Mesenchymal stem cell (in vitro differentiated cells and primary cell): ENCODE results near the gene CAMK2D.
A peak's percentile ranks its signal among the peaks of the same experiment; 100 is the strongest.

Source experiments
- DNase-seq: peaks from one replicate; pipeline ENCODE4 v3.0.0-alpha.2; 2013
- H2AFZ ChIP-seq: one replicate; pipeline ENCODE4 v1.6.1; 2013; ENCODE audit warnings: low read depth, mild to moderate bottlenecking, control low read depth, inconsistent platforms, low read length, moderate library complexity
- H2AK5ac ChIP-seq: 2 replicates; pipeline ENCODE4 v1.6.1; 2013; ENCODE audit warnings: low read length, moderate library complexity, mild to moderate bottlenecking, inconsistent platforms; ENCODE audit not compliant: severe bottlenecking
- H2BK120ac ChIP-seq: one replicate; pipeline ENCODE4 v1.6.1; 2013; ENCODE audit warnings: low read depth, mild to moderate bottlenecking, inconsistent platforms, low read length, moderate library complexity
- H2BK12ac ChIP-seq, 2 experiments: one replicate each; pipeline ENCODE4 v1.6.1; 2013; ENCODE audit warnings: inconsistent platforms in 2 of 2, low read length in 2 of 2, mild to moderate bottlenecking in 2 of 2, moderate library complexity in 2 of 2, control low read depth in 1 of 2
- H2BK15ac ChIP-seq: one replicate; pipeline ENCODE4 v1.6.1; 2013; ENCODE audit warnings: mild to moderate bottlenecking, low read depth, inconsistent platforms; ENCODE audit not compliant: poor library complexity, severe bottlenecking
- H2BK5ac ChIP-seq: 2 replicates; pipeline ENCODE4 v1.6.1; 2013; ENCODE audit warnings: low read depth, mild to moderate bottlenecking, low read length, control low read depth, inconsistent platforms; ENCODE audit not compliant: poor library complexity, severe bottlenecking
- H3K14ac ChIP-seq, 2 experiments: one replicate each; pipeline ENCODE4 v1.6.1; 2013; ENCODE audit warnings: inconsistent platforms in 2 of 2, low read length in 2 of 2, control low read depth in 1 of 2, mild to moderate bottlenecking in 1 of 2, moderate library complexity in 1 of 2
- H3K18ac ChIP-seq, 2 experiments: one replicate each; pipeline ENCODE4 v1.6.1; 2013; ENCODE audit warnings: inconsistent platforms in 2 of 2, low read length in 2 of 2, control low read depth in 1 of 2, low read depth in 1 of 2, mild to moderate bottlenecking in 1 of 2
- H3K23ac ChIP-seq, 2 experiments: one replicate each; pipeline ENCODE4 v1.6.1; 2013; ENCODE audit warnings: inconsistent platforms in 2 of 2, low read length in 2 of 2, mild to moderate bottlenecking in 2 of 2, moderate library complexity in 2 of 2, control low read depth in 1 of 2
- H3K27ac ChIP-seq: 2 replicates; pipeline ENCODE4 v1.5.1; 2013; ENCODE audit warnings: mild to moderate bottlenecking, moderate library complexity, low read length, control low read depth, inconsistent platforms; ENCODE audit not compliant: poor library complexity, severe bottlenecking
- H3K27me3 ChIP-seq, 2 experiments: 2 replicates each; pipeline versions ENCODE4 v1.6.1 to v1.7.0; 2013; ENCODE audit warnings: low read length in 2 of 2, mild to moderate bottlenecking in 2 of 2, moderate library complexity in 2 of 2, control low read depth in 1 of 2, inconsistent platforms in 1 of 2; ENCODE audit not compliant: control insufficient read depth in 1 of 2, insufficient read depth in 1 of 2
- H3K36me3 ChIP-seq, 2 experiments: 2 replicates each; pipeline versions ENCODE4 v1.6.1 to v1.7.0; 2013; ENCODE audit warnings: low read length in 2 of 2, control low read depth in 1 of 2, inconsistent platforms in 1 of 2, low read depth in 1 of 2, mild to moderate bottlenecking in 1 of 2; ENCODE audit not compliant: insufficient read depth in 2 of 2, control insufficient read depth in 1 of 2
- H3K4ac ChIP-seq, 2 experiments: one replicate each; pipeline ENCODE4 v1.6.1; 2013; ENCODE audit warnings: inconsistent platforms in 2 of 2, low read length in 2 of 2, mild to moderate bottlenecking in 2 of 2, moderate library complexity in 2 of 2, control low read depth in 1 of 2, low read depth in 1 of 2
- H3K4me1 ChIP-seq: 2 replicates; pipeline ENCODE4 v1.6.1; 2013; ENCODE audit warnings: low read depth, low read length, control low read depth; ENCODE audit not compliant: control insufficient read depth, insufficient read depth
- H3K4me2 ChIP-seq: 2 replicates; pipeline ENCODE4 v1.6.1; 2013; ENCODE audit warnings: low read length, mild to moderate bottlenecking, inconsistent platforms; ENCODE audit not compliant: poor library complexity, severe bottlenecking
- H3K4me3 ChIP-seq, 2 experiments: 2 replicates each; pipeline versions ENCODE4 v1.5.1 to v1.7.0; 2013; ENCODE audit warnings: low read length in 2 of 2, mild to moderate bottlenecking in 2 of 2, control low read depth in 1 of 2, low read depth in 1 of 2; ENCODE audit not compliant: insufficient read depth in 1 of 2
- H3K79me1 ChIP-seq: replicated peaks from 2 replicates; pipeline ENCODE4 v1.6.1; 2013; ENCODE audit warnings: mild to moderate bottlenecking, control low read depth, low read length, inconsistent platforms; ENCODE audit not compliant: poor library complexity, severe bottlenecking
- H3K9ac ChIP-seq: 2 replicates; pipeline ENCODE4 v1.7.0; 2013; ENCODE audit warnings: mild to moderate bottlenecking, low read length, moderate library complexity
- H3K9me3 ChIP-seq: 2 replicates; pipeline ENCODE4 v1.7.0; 2013; ENCODE audit warnings: mild to moderate bottlenecking, low read length; ENCODE audit not compliant: control insufficient read depth
- H4K8ac ChIP-seq: one replicate; pipeline ENCODE4 v1.6.1; 2013; ENCODE audit warnings: inconsistent platforms, mild to moderate bottlenecking, low read length, moderate library complexity
- H4K91ac ChIP-seq: one replicate; pipeline ENCODE4 v1.6.1; 2013; ENCODE audit warnings: mild to moderate bottlenecking, low read length, inconsistent platforms
- WGBS: methylation state at CpG from one replicate; pipeline ENCODE4 v1.1.7; 2013; ENCODE audit warnings: mixed read lengths; 5-methylcytosine and 5-hydroxymethylcytosine counted together

Gene CAMK2D

GRCh38 chr4:113759696-113760093 is 1.8 kb downstream of the CAMK2D start:
- Histone ChIP-seq H3K4ac (no peak overlapping the region), H3K18ac (no peak overlapping the region), H3K79me1 (no peaks in the 10 kb centered on the region), H2AFZ (no peak overlapping the region), H3K14ac (no peak overlapping the region), H3K27ac (peak overlapping the region; percentile 65), H3K9me3 (no peaks in the 10 kb centered on the region), H4K8ac (no peak overlapping the region), H2BK15ac (no peak overlapping the region), H2BK120ac (no peak overlapping the region), H3K23ac (no peak overlapping the region), H3K9ac (peak overlapping the region; percentile 96), H3K4me2 (peak overlapping the region; percentile 76), H2BK5ac (peak overlapping the region; percentile 15), H4K91ac (no peak overlapping the region), H3K27me3 (no peaks in the 10 kb centered on the region), H3K4me1 (no peaks in the 10 kb centered on the region), H3K36me3 (peaks cover 0 to 42% of the 10 kb centered on the region in 2 experiments), H2AK5ac (no peak overlapping the region), H3K4me3 (peak overlapping the region; percentile 89 to 90), H2BK12ac (no peak overlapping the region)
- WGBS = 29% methylated on average over 1 of the region's 4 CpGs
- DNase-seq = peak; percentile 30

GRCh38 chr4:113758372-113758771 is 3.2 kb downstream of the CAMK2D start:
- no peak overlapping the region for H2BK5ac ChIP-seq
- no peak overlapping the region for H3K18ac ChIP-seq
- H3K4me1 ChIP-seq = no peaks in the 10 kb centered on the region
- H2BK12ac ChIP-seq = no peak overlapping the region
- H3K4me3 ChIP-seq = peak overlapping the region in 1 of 2 experiments; percentile 90
- peak overlapping the region; percentile 96 for H3K9ac ChIP-seq
- no peak overlapping the region for H2BK15ac ChIP-seq
- no peak overlapping the region for H2AK5ac ChIP-seq
- H3K4ac ChIP-seq = no peak overlapping the region
- peak; percentile 26 for DNase-seq
- no peaks in the 10 kb centered on the region for H3K79me1 ChIP-seq
- H4K8ac ChIP-seq = no peak overlapping the region
- H3K27ac ChIP-seq = no peak overlapping the region
- no peak overlapping the region for H3K4me2 ChIP-seq
- H2AFZ ChIP-seq = no peak overlapping the region
- WGBS = 0% methylated on average over 1 of the region's 6 CpGs
- H3K36me3 ChIP-seq = peaks cover 0 to 56% of the 10 kb centered on the region in 2 experiments
- no peak overlapping the region for H3K14ac ChIP-seq
- H3K23ac ChIP-seq = no peak overlapping the region
- no peak overlapping the region for H4K91ac ChIP-seq
- H3K27me3 ChIP-seq = no peaks in the 10 kb centered on the region
- H3K9me3 ChIP-seq = no peaks in the 10 kb centered on the region
- H2BK120ac ChIP-seq = no peak overlapping the region

- Histone ChIP-seq H3K79me1 (no peaks in the 10 kb centered on the region), H4K91ac (no peak overlapping the region), H3K4me2 (no peak overlapping the region), H4K8ac (no peak overlapping the region), H3K36me3 (peaks cover 0 to 65% of the 10 kb centered on the region in 2 experiments), H3K9ac (peak overlapping the region; percentile 96), H2BK5ac (no peak overlapping the region), H3K4ac (no peak overlapping the region), H3K4me3 (peak overlapping the region in 1 of 2 experiments; percentile 90), H2AK5ac (no peak overlapping the region), H3K9me3 (no peaks in the 10 kb centered on the region), H3K18ac (no peak overlapping the region), H2BK12ac (no peak overlapping the region), H3K27ac (no peak overlapping the region), H3K27me3 (no peaks in the 10 kb centered on the region), H3K23ac (no peak overlapping the region), H2BK15ac (no peak overlapping the region), H2AFZ (no peak overlapping the region), H2BK120ac (no peak overlapping the region), H3K4me1 (no peaks in the 10 kb centered on the region), H3K14ac (no peak overlapping the region)
- WGBS = 96% methylated on average over 3 of the region's 3 CpGs
- no peak for DNase-seq
Measured at GRCh38 chr4:113757486-113757885, 4.1 kb downstream of the CAMK2D start.

GRCh38 chr4:113756005-113756410 is 5.5 kb downstream of the CAMK2D start:
- no peak overlapping the region for H2BK12ac ChIP-seq
- peak overlapping the region; percentile 96 for H3K9ac ChIP-seq
- H3K9me3 ChIP-seq = no peaks in the 10 kb centered on the region
- H2AK5ac ChIP-seq = no peak overlapping the region
- no peaks in the 10 kb centered on the region for H3K27me3 ChIP-seq
- no peak overlapping the region for H2AFZ ChIP-seq
- H3K79me1 ChIP-seq = no peaks in the 10 kb centered on the region
- H3K36me3 ChIP-seq = peaks cover 0 to 76% of the 10 kb centered on the region in 2 experiments
- H2BK5ac ChIP-seq = no peak overlapping the region
- H3K4me3 ChIP-seq = peak overlapping the region in 1 of 2 experiments; percentile 90
- H2BK120ac ChIP-seq = no peak overlapping the region
- no peak overlapping the region for H3K14ac ChIP-seq
- no peaks in the 10 kb centered on the region for H3K4me1 ChIP-seq
- H3K4me2 ChIP-seq = no peak overlapping the region
- no peak overlapping the region for H4K91ac ChIP-seq
- peak; percentile 54 for DNase-seq
- H3K18ac ChIP-seq = no peak overlapping the region
- H2BK15ac ChIP-seq = no peak overlapping the region
- H3K27ac ChIP-seq = peak overlapping the region; percentile 47
- no peak overlapping the region for H4K8ac ChIP-seq
- no peak overlapping the region for H3K4ac ChIP-seq
- no CpG with 5 or more reads among the region's 1 CpG for WGBS
- no peak overlapping the region for H3K23ac ChIP-seq
